GM04504 (cell line): Measurements from ENCODE around the gene MTMR3.

ENCODE experiments used
- DNase-seq: peaks from one replicate; pipeline ENCODE4 v3.0.0-alpha.2; 2012; ENCODE audit warnings: low read depth

MTMR3 gene

DNA sequence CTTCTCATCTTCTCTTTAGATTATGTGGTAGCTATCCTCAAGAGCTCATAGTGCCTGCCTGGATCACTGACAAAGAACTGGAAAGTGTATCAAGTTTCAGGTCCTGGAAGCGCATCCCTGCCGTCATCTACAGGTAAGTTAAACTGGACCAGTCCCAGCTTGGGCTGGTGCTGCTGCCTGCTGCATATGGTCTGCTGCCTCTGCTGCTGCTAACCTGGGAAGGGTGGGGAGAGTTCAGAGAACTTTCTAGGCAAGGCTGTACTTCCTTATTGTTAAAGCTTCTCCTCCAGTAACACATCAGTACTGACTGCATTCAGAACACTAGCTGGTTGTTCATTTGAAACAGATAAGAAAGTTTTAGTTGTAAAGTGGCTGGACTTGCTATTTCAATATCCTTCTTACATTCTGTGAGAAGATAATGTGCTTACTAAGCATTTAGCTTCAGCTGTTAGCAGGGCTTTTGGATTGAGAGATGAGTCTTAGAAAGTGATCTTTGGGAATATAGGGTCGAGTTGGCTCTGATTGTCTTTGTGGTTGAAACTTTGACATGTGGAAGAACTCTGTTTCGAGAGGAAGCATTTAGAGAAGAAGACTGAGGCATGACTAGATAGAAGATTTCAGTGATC is 120.0 kb downstream of the MTMR3 start:
- no peak for DNase-seq

DNA sequence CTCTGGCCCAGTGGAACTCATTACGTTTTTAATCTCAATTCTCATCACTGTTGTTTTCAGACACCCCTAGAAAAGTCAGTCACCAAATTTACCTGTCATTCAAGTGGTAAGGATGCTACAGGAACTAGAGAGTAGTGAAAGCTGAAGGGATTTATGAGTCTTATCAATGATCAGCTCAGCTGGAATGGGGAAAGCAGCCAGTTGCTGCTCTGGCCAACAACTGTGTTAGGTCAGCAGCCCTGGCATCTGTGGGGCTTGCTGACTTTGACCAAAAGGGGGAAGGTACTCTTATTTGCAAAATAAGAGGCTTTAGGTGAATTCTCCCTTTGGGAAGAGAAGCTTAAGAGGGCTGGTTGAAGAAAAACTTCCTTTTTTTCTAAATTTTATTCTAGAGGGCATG is 121.1 kb downstream of the MTMR3 start:
- DNase-seq, result no peak

DNA sequence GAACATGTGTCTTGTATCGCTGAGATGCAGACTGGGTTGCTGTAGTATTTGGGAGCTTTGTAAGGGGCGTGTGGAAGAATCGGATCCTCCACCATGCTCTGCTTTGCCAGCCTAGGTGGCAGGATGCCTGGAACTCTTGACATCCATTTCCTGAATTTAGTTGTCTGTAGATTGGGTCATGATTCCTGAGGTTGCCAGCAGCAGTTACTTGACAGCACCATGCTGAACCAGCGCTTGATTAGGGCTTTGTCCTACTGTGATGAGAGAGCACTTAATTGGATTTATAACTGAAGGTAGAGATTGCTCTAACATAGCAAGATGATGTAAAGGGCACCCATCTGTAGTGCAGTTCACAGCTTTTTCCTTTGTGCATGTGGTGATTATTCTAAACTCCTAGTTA is 121.7 kb downstream of the MTMR3 start:
- no peak for DNase-seq

GRCh38 chr22:30005213-30005857 is 122.4 kb downstream of the MTMR3 start:
- peak; percentile 50 for DNase-seq

GRCh38 chr22:30007361-30007760 is 124.4 kb downstream of the MTMR3 start:
- no peak for DNase-seq

GRCh38 chr22:30008401-30008800 is 125.4 kb downstream of the MTMR3 start:
- no peak for DNase-seq

- no peak for DNase-seq
Observed at GRCh38 chr22:30009478-30009877, 126.5 kb downstream of the MTMR3 start.

GRCh38 chr22:30010789-30011405 is 127.9 kb downstream of the MTMR3 start:
- no peak for DNase-seq

DNA sequence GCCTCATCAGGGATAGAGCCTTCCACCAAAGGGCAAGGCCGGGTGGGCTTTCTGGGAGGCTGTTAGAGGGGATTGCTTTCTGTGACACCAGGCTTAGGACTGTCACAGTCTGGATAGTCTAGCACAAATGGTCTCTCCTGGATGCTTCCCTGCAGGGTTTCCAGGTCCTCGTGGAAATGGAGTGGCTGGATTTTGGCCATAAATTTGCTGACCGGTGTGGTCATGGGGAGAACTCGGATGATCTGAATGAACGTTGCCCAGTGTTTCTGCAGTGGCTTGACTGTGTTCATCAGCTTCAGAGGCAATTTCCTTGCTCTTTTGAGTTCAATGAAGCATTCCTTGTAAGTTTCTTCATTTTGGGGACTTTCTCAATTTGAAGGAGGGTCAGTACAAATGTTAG is 130.2 kb downstream of the MTMR3 start:
- no peak for DNase-seq

GRCh38 chr22:30014244-30014643 is 131.3 kb downstream of the MTMR3 start:
- no peak for DNase-seq

DNA sequence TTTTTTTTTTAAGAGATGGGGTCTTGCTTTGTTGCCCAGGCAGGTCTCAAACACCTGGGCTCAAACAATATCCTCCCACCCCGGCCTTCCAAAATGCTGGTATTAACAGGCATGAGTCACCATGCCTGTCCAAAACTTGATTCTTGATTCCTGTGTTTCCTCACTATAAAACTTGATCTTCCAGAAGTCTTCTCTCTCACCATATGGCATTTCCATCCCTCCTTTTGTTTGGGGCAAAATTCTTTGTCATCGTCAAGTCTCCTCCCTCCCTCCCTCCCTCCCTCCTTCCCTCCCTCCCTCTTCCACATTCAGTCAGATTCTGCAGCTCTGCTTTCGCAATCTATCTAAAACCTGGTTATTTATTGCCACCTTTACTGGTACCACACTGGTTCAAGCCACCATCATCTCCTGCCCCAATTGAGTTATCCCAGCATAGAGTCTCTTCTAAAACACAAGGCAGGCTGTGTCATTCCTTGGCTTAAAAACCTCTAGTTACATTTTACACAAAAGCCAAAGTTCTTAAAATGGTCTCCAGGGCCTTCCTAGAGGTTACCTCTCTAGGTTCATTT is 132.3 kb downstream of the MTMR3 start:
- no peak for DNase-seq

GRCh38 chr22:30015846-30016245 is 132.9 kb downstream of the MTMR3 start:
- peak; percentile 66 for DNase-seq

GRCh38 chr22:30016596-30016995 is 133.6 kb downstream of the MTMR3 start:
- DNase-seq, result no peak

DNA sequence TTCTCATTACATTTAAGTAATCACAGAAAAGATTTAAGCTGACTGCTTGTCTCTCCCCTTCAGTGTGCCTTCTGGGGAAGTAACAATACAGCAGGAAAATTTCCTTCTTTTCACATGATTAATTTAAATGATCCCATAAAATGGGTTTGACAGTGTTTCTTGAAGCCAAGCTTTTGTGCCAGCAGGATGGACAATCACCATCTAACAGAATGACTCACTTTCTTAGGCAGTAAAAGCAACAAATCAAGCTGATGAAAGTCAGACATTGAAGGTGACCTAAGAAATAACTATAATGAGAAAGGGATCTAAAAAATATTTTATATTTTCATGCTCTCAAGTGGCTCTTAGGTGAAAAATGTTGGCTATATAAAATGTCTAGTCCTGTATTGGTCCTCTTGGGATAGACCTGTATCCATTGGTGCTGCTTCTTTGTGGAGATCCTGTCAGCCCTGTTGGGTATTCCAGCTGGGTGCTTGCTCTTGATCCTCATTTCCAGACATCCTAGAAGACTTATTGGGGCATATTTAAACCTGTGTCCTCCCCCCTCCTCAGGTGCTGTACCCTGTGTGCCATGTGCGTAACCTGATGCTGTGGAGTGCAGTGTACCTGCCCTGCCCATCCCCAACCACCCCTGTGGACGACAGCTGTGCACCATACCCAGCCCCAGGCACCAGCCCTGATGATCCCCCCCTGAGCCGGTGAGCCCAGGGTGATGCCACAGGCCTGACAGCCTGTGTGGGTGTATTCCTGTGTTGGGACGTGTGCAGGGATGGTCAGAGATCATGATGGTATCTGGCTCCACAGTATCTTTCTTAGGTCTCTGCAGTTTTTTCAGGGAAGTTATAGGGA is 134.6 kb downstream of the MTMR3 start:
- DNase-seq, result no peak

GRCh38 chr22:30020511-30020910 is 137.5 kb downstream of the MTMR3 start:
- DNase-seq, result no peak

DNA sequence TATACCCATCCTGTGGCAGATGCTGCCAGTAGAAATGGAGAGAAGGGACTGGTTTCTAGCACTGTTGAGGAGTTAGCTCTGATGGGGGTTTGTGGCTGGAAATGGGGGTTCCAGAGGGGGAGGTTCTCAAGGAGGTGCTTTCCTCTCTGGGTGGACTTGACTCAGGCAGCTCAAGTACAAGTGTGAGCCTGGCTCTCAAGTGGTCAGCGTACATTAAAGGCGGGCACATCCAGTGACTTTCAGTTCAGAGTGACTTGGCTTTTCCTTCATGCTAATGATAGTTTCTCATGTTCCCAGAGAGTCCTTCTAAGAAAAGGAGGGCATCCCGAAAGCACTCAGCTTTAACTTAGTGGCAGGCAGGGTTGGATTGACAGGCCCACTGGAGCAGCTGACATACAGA is 138.4 kb downstream of the MTMR3 start:
- DNase-seq, result no peak

- no peak for DNase-seq
Observed at GRCh38 chr22:30021881-30022619, 139.1 kb downstream of the MTMR3 start.

DNA sequence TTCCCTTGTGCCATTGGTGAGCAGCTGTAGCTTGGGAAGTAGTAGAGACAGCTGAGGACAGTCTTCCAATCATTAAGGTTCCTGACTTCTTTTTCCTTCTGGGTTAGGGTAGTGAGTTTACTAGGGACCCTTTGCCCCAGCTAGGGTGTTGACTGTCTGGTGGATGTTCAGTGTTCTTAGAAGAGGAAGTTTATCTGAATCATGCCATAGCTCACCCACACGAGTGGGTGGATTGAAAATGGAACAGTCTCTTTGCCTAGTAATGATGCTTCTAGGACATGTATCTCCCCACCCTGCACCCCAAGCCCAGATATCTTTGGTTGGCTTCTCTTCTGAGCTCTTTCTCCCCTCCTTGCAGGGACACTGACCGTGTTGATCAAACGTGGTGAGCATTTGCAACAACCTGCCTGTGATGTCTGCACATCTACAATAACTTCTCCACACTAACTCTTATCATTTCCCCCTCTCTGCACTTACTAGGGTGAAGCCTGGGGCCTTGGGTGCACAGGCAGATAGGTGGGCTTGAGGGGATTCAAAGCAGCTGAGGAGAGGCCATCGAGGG is 140.2 kb downstream of the MTMR3 start:
- no peak for DNase-seq

DNA sequence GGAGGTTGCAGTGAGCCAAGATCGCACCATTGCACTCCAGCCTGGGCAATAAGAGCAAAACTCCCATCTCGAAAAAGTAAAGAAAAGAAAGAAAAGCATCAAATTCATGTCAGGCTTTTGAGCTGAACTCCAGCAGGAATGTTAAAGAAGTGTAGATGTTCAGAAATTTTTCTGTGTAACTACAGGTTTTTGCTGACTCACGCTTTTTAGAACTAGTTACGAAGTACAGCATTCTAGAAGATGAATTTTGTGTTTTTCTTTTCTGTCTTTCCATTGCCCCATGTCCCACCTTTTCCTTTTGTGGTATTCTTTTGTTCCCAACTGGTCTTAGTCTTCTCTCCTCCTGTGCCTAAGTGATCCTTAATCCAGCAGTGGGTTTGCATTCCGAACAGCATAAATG is 141.3 kb downstream of the MTMR3 start:
- DNase-seq, result no peak

GRCh38 chr22:30025221-30025620 is 142.2 kb downstream of the MTMR3 start:
- DNase-seq, result no peak

DNA sequence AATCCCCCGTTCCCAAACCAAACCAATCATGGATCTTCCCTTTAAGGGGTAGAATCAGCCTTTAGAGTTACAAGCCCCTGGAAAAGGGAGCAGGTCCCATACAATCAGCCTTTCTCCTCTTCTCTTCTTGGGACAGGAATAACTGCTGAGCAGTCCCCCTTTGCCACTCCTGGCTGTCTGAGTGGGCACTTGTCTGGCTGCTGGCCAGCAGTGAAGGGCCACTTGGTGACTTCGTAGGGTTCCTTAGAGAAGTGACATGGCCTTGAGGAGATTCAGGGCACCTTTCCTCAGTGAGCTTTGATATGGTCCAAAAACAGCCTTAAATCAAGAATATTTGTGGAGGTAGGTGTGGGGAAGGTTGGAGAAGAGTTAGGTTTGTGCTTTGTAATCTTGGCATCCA is 143.8 kb downstream of the MTMR3 start:
- DNase-seq, result no peak
